OCI-LY7 (cell line): ENCODE results near the gene TLR5. TPM values are rescaled to one million over a fixed set of nuclear protein-coding genes. Genes with fewer than 3 reads are reported as not detected.

Experiments used
- BruUV-seq: library from RNA; stranded (reverse); fragments of 400-500 nt; replicated peaks from 2 replicates; lab custom pipeline; 2021; lab: Mats Ljungman, UMichigan
- CTCF ChIA-PET: fragments of 300-600 bp; sonication (Branson Sonifier 250); formaldehyde crosslinking; loops from one replicate; lab custom pipeline; 2022; ENCODE audit warnings: antibody characterized with exemption; ENCODE audit not compliant: unreplicated experiment; lab: Charles Lee
- POLR2A ChIA-PET: fragments of 300-600 bp; sonication (Branson Sonifier 250); formaldehyde crosslinking; loops from one replicate; lab custom pipeline; 2022; ENCODE audit warnings: antibody characterized with exemption; lab: Charles Lee
- DNase-seq: peaks from one replicate; pipeline ENCODE4 v3.0.0-alpha.2; 2015; ENCODE audit warnings: low spot score
- H2AFZ ChIP-seq: fragments of 200-600 bp; sonication (generic), shearing (Covaris generic); 2 replicates; pipeline ENCODE4 v1.6.1; 2014; ENCODE audit warnings: mild to moderate bottlenecking, antibody characterized with exemption, low read length, moderate library complexity
- H3K27ac ChIP-seq: fragments of 200-600 bp; sonication (generic); 2 replicates; pipeline ENCODE4 v1.5.1; 2014; ENCODE audit warnings: mixed run types, low read depth, mild to moderate bottlenecking, moderate library complexity, low read length, inconsistent platforms; ENCODE audit not compliant: poor library complexity, severe bottlenecking
- H3K36me3 ChIP-seq: fragments of 200-600 bp; sonication (generic); 2 replicates; pipeline ENCODE4 v1.6.1; 2014; ENCODE audit warnings: mild to moderate bottlenecking, antibody characterized with exemption, low read length, moderate library complexity, mixed read lengths; ENCODE audit not compliant: insufficient read depth
- H3K4me1 ChIP-seq: fragments of 200-600 bp; sonication (generic); 2 replicates; pipeline ENCODE4 v1.5.1; 2014; ENCODE audit warnings: mild to moderate bottlenecking, low read length; ENCODE audit not compliant: insufficient read depth, poor library complexity, severe bottlenecking
- H3K4me2 ChIP-seq: fragments of 200-600 bp; sonication (generic); 2 replicates; pipeline ENCODE4 v1.6.1; 2014; ENCODE audit warnings: mild to moderate bottlenecking, low read length
- H3K4me3 ChIP-seq: fragments of 200-600 bp; sonication (generic); 2 replicates; pipeline ENCODE4 v1.5.1; 2014; ENCODE audit warnings: mild to moderate bottlenecking, low read depth, low read length; ENCODE audit not compliant: poor library complexity, severe bottlenecking
- H3K79me2 ChIP-seq: fragments of 200-600 bp; sonication (generic); 2 replicates; pipeline ENCODE4 v1.6.1; 2016; ENCODE audit warnings: low read depth, mild to moderate bottlenecking, low read length, moderate library complexity, mixed read lengths; ENCODE audit not compliant: insufficient read depth
- H3K9me2 ChIP-seq: fragments of 200-600 bp; sonication (generic); 2 replicates; pipeline ENCODE4 v1.6.1; 2016; ENCODE audit warnings: mild to moderate bottlenecking, low read length, mixed read lengths; ENCODE audit not compliant: insufficient read depth
- H3K9me3 ChIP-seq: fragments of 200-600 bp; sonication (generic); 2 replicates; pipeline ENCODE4 v1.6.1; 2014; ENCODE audit warnings: mild to moderate bottlenecking, mixed run types, low read length, mixed read lengths
- H4K20me1 ChIP-seq: fragments of 200-600 bp; sonication (generic); 2 replicates; pipeline ENCODE4 v1.6.1; 2014; ENCODE audit warnings: mild to moderate bottlenecking, antibody characterized with exemption, low read length, moderate library complexity, mixed read lengths; ENCODE audit not compliant: insufficient read depth
- EZH2phosphoT487 ChIP-seq: fragments of 200-600 bp; sonication (generic); IDR thresholded peaks from 2 replicates; pipeline ENCODE4 v1.6.1; 2018; ENCODE audit warnings: low read depth, borderline replicate concordance, mild to moderate bottlenecking, mixed run types, antibody characterized with exemption, low read length, moderate library complexity, mixed read lengths
- intact Hi-C: fragments of 100-400 bp; cut with micrococcal nuclease; formaldehyde crosslinking; loops from one replicate; pipeline ENCODE4 v1.10.0; 2022; ENCODE audit not compliant: unreplicated experiment
- total RNA-seq, 2 experiments: library from RNA; depleted of rRNA in 1 of 2; stranded (reverse); fragments of >200 nt in 1 of 2; shearing (Covaris generic) in 1 of 2; gene quantifications; 2 replicates each; pipeline ENCODE4 v1.2.3, GENCODE V29; 2014 to 2022
- TF ChIP-seq, protein P1 (sequence below): fragments of 200-600 bp; sonication (generic); conservative IDR thresholded peaks from 2 replicates; pipeline ENCODE4 v1.5.1; 2014; ENCODE audit warnings: mild to moderate bottlenecking, antibody characterized with exemption, low read length, moderate library complexity, mixed read lengths

The TLR5 gene
- total RNA-seq, 2 experiments from 2014 or later: not detected

DNA sequence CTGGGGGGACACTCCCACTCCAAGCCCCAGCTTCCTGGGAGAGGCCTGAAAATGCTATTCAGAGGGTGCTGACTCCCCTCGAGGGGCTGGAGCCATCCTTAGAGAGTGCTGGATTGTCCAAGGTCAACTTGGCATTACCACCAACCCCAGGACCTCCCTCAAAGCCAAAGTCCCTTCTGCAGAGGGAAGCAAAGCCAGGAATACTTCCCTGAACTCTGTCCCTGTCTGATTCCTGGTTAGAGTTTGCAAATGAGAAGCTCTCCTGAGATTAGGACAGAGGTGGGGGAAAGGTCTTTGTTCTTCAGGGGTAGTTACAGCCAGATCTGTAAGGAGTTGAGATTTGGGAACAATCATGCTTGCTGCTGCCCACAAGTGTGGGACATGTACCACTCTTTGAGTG lies 45.3 kb downstream of the TLR5 start:
- H3K9me2 ChIP-seq: no peaks in the 10 kb centered on the region
- H3K27ac ChIP-seq: no peak overlapping the region
- intact Hi-C loops: no loop called here
- H3K4me3 ChIP-seq: no peak overlapping the region
- H2AFZ ChIP-seq: no peak overlapping the region
- POLR2A ChIA-PET: no interaction called here
- no TSS peak for BruUV-seq
- H4K20me1 ChIP-seq: no peaks in the 10 kb centered on the region
- TF ChIP-seq, protein P1, sequence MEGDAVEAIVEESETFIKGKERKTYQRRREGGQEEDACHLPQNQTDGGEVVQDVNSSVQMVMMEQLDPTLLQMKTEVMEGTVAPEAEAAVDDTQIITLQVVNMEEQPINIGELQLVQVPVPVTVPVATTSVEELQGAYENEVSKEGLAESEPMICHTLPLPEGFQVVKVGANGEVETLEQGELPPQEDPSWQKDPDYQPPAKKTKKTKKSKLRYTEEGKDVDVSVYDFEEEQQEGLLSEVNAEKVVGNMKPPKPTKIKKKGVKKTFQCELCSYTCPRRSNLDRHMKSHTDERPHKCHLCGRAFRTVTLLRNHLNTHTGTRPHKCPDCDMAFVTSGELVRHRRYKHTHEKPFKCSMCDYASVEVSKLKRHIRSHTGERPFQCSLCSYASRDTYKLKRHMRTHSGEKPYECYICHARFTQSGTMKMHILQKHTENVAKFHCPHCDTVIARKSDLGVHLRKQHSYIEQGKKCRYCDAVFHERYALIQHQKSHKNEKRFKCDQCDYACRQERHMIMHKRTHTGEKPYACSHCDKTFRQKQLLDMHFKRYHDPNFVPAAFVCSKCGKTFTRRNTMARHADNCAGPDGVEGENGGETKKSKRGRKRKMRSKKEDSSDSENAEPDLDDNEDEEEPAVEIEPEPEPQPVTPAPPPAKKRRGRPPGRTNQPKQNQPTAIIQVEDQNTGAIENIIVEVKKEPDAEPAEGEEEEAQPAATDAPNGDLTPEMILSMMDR: no peak
- TF ChIP-seq EZH2phosphoT487: no peak
- no peak for DNase-seq
- H3K79me2 ChIP-seq: no peaks in the 10 kb centered on the region
- no peak overlapping the region for H3K4me2 ChIP-seq
- no peaks in the 10 kb centered on the region for H3K9me3 ChIP-seq
- no peaks in the 10 kb centered on the region for H3K4me1 ChIP-seq
- H3K36me3 ChIP-seq: no peaks in the 10 kb centered on the region
- CTCF ChIA-PET: no interaction called here

DNA sequence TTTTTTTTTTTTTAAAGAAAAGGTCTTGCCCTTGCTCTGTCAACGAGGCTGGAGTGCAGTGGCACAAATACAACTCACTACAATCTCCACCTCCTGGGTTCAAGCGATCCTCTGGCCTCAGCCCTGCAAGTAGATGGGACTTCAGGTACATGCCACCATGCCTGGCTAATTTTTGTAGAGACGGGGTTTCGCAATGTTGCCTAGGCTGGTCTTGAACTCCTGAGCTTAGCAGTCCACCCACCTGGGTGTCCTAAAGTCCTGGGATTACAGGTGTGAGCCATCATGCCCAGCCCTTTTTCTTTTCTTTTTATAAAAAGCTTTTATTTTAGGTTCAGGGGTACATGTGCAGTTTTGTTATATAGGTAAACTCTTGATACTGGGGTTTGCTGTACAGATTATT lies 47.2 kb downstream of the TLR5 start:
- no peaks in the 10 kb centered on the region for H3K4me1 ChIP-seq
- CTCF ChIA-PET: no interaction called here
- no TSS peak for BruUV-seq
- no peaks in the 10 kb centered on the region for H3K36me3 ChIP-seq
- intact Hi-C loops: no loop called here
- POLR2A ChIA-PET: interaction anchor here (0.7 kb wide), 1 partner anchor 171 kb away, joined by 4 read pairs; no protein-coding TSS in a partner anchor
- no peak for DNase-seq
- no peaks in the 10 kb centered on the region for H3K9me2 ChIP-seq
- H4K20me1 ChIP-seq: no peaks in the 10 kb centered on the region
- H3K27ac ChIP-seq: no peak overlapping the region
- no peak for TF ChIP-seq EZH2phosphoT487
- TF ChIP-seq, protein P1: no peak
- H3K79me2 ChIP-seq: no peaks in the 10 kb centered on the region
- no peak overlapping the region for H2AFZ ChIP-seq
- H3K4me3 ChIP-seq: no peak overlapping the region
- H3K9me3 ChIP-seq: no peaks in the 10 kb centered on the region
- no peak overlapping the region for H3K4me2 ChIP-seq

DNA sequence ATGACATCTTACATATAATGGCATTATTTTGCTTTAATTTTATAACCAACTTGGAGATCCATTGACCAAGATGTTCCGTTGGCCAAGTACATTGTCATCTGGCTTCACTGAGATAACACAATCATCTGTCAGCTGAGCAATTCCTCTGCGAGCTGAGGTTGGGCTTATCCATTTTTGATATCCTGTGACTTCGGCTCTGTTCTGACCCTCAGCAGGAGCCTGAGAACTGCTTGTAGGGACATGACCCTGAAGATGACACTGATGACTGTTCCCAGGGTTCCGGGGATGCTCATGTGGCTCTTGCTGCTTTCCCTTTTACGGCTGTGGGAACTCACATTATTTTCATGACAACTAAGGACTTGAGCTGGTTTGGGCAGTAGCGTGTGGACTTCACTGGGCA lies 51.2 kb downstream of the TLR5 start:
- ChIA-PET POLR2A (no interaction called here), CTCF (no interaction called here)
- Histone ChIP-seq H4K20me1 (no peaks in the 10 kb centered on the region), H3K4me2 (no peak overlapping the region), H3K9me2 (no peaks in the 10 kb centered on the region), H2AFZ (no peak overlapping the region), H3K36me3 (no peaks in the 10 kb centered on the region), H3K27ac (no peak overlapping the region), H3K4me1 (no peaks in the 10 kb centered on the region), H3K4me3 (no peak overlapping the region), H3K79me2 (no peaks in the 10 kb centered on the region), H3K9me3 (no peaks in the 10 kb centered on the region)
- no peak for TF ChIP-seq EZH2phosphoT487
- TF ChIP-seq, protein P1: no peak
- BruUV-seq: no TSS peak
- intact Hi-C loops: no loop called here
- DNase-seq: no peak
